ENCODE results near the gene SLC16A3.

The SLC16A3 gene

DNA sequence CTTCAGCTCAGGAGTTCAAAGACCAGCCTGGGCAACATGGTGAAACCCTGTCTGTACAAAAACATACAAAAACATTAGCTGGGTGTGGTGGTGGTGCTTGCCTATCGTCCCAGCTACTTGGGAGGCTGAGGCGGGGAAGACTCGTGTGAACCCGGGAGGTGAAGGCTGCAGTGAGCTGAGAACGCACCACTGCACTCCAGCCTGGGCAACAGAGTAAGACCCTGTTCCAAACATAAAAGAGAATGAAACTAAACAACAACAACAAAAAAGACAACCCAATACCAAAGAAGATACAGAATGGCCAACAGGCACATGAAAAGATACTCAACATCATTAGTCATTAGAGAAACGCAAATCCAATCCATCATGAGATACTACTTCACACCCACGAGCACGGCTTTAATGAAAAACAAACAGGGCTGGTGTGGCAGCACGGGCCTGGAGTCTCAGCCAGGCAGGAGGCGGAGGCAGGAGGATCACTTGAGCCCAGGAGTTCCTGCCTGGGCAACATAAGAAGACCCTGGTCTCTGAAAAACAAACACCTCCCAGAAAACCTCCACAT is 7.4 kb upstream of the SLC16A3 start:
- no peak for FAIRE-seq
- DNase-seq (ENCODE audit: insufficient read length, low spot score), result no peak

DNA sequence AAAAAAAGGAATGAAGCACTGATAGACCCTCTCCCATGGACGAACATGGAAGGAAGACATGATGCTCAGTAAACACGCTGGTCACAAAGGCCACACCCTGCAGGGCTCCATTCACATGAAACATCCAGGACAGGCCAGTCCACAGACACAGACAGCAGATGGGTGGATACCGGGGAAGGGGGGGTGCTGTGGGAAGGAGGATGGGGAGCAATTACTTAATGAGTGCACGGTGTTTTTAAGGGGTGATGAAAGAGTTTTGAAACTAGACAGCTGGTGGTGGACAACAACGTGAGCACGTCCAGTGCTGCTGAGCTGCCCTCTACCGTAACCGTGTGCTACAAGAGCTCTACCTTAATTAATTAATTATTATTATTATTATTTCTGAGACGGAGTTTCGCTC is 6.0 kb upstream of the SLC16A3 start:
- no peak for DNase-seq (ENCODE audit: insufficient read length, low spot score)
- no peak for FAIRE-seq

DNA sequence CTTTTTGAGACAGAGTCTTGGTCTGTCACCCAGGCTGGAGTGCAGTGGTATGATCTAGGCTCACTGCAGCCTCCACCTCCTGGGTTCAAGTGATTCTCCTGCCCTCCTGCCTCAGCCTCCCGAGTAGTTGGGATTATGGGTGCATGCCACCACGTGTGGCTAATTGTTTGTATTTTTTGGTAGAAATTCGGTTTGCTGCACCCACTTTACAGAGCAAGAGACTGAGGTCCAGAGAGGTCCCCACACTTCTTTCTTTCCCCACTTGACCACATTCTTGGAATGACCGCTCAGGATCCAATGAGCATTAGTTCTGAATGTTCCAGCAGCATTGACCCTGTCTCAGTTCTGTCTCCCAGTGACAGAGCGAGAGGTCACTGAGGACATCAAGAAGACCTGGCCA is 5.3 kb upstream of the SLC16A3 start:
- DNase-seq (ENCODE audit: insufficient read length, low spot score) (no peak), FAIRE-seq (no peak)

DNA sequence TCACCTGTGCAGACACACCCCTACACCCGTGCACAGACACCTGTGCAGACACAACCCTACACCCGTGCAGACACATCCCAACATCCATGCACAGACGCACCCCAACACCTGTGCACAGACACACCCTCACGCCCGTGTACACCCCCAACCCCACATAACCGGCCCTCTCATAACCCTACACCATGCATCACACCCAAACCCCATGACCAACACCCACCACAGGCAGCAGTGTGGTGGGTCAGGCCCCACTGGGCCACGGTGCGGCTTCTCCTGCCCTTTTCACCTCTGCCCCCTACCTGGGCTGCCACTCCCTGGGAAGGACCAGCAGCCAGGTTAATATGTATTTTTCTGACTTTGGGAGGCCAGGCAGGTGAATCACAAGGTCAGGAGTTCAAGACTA is 4.2 kb upstream of the SLC16A3 start:
- FAIRE-seq, result no peak
- no peak for DNase-seq (ENCODE audit: insufficient read length, low spot score)

DNA sequence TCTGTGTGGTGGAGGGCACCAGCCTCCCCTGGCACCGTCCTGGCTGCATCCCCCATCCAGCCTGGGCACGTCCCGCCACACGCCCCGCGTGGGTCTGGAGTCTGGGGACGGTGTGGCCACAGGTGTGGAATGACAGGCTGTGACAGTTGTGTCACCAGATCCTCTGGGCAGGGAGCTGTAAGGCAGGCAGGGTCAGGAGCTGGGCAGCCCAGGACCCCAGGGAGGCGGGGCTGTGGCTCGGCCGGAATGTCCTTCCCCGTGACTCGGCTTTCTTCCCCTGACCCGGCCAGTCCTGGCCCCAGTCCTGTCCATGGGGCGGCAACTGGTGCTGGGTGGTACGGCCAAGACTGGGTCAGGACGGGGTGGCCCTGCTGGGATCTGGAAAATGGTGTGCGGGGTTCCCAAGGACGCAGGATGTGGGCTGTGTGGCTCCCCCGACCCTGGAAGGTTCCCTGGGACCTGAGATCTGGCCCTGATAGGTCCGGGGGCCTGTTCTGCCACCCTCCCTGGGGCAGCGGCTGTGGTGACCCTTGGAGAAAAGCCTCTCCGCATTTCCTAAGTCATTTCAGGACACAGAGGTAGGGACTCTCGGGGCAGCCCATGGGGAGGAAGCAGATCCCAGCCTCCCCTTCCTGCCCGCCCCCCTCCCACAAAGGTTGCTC is 3.3 kb upstream of the SLC16A3 start:
- DNase-seq (ENCODE audit: insufficient read length, low spot score), result no peak
- FAIRE-seq, result no peak

DNA sequence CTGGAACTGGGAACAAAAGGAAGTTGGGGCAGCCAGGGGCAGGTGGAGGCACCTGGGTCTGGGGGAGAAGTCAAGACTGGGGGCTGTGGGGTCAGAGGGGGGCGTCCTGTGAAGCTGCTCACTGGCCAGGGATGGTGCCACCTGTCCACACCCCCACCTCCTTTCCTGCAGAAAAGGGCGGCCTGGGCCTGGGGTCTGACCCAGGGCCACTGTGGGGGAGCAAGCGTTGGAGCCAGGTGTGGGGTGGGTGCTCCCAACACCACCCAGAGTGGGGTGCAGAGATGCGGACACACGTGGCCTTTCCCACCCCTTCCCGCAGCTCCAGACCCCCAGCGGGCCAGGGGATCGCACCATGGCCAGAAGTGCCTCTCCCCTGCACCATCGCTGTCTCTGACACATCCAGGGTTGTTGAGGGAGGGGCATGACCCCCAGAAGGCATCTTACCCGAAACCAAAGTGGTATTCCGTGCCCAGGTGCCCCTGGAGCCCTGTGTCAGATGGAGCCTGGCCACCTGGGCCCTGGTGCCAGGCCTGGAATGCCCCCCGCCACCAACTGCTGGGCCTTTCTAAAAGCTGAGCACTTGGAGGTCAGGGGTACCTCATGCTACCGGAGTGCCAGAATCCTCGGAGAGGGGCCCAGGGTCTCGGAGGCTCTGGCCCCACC is 2.6 kb upstream of the SLC16A3 start:
- FAIRE-seq (no peak), DNase-seq (ENCODE audit: insufficient read length, low spot score) (no peak)

DNA sequence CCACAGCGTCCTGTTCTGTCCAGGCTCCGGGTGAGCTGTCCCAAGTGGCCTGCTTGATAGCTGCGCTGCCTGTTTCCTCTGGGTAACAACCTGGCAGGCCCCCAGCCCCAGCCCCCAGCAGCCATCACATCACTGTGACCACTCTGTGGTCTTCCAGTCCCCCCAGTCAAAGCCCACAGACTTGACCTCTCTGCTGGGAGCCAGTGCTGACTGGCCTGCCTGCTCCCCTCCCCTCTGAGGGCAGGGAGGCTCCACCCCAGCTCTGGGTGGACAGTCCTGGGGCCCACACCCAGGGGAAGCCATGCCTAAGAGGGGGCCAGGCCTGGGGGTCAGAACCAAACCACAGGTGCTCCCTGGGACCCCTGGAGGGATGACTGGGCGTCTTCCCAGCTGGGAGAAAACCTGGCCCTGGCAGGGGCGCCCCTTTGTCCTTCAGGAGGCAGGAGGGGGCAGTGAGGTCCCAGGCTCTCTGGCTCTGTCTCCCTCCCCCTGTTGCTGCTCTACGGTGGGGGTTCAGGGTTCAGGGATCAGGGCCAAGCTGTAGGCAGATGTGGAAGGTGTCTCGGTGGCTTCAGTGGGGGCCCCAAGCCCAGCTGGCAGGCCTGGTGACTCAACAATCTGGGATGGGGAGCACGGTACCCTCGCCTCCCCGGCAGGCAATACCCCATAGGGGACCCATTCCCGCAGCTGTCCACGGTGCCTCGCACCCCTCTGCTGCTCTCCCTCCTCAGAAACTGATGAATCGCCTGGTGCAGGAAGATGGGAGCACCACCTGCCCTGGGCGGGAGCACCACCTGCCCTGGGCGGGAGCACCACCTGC is 1.8 kb upstream of the SLC16A3 start:
- DNase-seq (ENCODE audit: insufficient read length, low spot score) (no peak), FAIRE-seq (no peak)

DNA sequence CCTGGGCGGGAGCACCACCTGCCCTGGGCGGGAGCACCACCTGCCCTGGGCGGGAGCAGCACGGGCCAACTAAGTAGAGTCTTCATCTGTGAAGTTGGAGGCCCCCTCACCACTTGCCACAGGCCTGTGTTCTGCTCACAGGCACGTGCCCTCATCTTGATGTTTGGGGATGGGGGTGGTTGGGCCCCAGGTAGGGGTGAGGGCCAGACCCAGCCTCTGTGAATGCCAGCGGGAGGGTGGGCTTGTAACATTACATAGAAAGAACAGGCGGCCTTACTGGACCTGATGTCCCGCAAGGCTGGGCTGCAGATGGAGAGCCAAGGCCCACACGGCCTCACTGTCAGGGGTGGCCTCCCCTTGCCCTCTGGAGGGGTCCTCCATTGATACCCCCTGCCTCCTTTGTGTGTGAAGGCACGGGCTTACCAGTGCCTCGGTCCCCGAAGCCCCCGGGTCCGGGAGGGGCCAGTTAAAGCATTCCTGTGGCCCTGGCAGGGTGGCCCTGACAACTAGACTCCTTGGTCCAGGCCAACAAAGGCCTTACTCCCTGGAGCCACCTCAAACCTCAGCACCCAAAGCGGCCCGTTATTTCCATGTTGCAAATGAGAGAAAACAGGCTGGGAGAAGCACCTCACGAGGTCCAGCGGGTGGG is 1.1 kb upstream of the SLC16A3 start:
- DNase-seq (ENCODE audit: insufficient read length, low spot score) (no peak), FAIRE-seq (no peak)

DNA sequence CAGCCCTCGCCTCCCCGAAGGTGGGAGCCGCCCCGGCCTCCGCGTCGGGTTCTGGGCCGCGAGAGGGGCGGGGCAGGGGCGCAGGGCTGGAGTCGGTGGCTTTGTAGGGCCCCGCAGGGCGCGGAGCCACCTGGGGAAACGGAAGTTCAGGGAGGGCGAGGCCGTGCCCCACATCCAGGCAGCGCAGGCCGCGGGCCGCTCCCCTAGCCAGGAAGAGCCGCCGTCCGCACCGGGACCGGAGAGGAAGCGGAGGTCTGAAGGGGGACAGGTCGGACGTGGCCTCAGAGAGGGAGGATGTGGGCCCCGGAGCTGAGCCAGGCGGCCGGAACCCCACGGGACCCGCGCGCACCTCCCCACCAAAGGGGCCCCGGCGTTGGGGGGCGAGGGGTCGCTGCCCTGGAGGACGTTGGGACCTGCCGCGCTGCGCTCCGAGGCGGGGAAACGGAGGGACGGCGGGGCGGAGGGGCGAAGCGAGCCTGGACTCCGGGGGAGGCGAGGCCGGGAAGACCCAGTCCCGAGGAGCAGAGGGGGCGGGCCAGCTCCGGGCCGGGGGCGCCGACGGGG is 482 bp upstream of the SLC16A3 start:
- DNase-seq (ENCODE audit: insufficient read length, low spot score), result peak; percentile 93
- peak; percentile 82 for FAIRE-seq

DNA sequence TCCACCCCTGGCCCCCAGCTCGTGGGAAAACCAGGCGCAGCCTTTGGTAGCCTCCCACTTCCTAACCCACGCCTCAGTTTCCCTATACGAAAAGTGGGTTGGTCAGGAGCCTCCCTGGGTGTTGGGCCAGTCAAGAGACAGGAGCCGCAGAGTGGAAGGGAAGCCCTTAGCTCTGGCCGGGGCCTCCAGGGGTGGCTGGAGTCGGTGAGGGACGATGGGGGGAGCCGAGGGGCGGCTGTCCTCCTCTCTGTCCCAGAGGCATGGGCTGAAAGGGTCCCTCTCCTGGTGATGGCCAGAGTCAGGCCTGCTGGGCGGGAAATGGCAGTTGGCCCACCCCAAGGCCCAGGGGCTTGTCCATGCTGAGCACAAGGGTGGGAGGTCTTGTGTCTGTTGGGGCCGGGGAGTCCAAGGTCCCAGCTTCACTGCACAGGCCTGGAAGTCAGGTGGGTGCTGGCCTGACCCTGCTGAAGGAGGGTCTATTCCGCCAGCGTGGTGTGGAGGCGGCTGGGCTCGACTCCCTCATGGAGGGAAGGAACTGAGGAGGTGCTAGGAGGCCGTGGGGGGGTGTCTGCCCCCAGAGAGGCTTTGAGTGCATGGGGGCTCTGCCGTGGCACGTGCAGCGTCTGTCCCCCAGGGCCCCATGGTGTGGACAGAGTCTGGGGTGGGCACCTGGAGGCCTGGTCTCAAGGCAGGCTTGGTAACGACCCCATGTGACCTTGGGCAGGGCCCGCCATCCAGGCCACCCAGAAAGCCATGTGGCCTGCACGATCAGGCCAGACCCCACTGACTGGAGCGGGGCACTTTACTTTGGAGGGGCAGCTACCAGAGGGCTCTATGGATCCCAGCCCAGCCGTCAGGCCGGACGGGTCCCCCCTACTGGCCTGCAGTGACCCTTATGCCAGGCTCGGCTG is 1.1 kb downstream of the SLC16A3 start:
- FAIRE-seq (no peak), DNase-seq (ENCODE audit: insufficient read length, low spot score) (no peak)

DNA sequence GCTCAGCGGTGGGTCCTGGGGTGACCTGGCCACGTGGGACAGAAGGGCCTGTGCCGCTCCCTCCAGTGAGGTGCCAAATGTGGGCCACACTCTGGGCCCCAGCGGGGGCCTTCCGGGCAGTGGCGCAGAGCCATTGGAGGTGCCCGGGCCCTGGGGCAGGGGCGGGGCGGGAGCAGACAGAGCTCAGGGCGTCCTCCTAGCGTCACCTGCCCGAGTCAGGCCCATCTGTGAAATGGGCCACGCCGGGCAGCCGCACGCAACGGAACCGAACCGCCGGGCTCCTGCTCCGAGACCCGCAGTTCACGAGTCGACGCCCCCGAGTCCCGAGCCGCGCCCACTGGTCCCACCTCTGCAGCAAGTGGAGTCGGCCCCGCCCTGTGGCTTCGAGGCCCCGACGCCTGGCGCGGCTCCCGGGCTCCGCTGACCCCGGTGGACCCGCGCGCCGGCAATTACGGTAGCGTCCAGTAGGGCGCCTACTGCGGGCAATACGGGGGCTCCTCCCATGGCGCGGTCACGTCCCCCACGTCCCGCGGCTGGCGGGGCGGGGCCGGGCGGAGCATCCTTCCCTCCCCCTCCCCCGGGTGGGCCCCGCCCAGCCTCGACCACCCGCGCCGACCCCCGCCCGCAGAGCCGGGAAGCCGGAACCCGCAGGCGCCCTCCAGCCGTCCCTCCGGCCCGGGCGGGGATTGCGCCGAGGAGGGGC is 1.9 kb downstream of the SLC16A3 start:
- peak; percentile 44 for FAIRE-seq
- peak; percentile 90 for DNase-seq (ENCODE audit: insufficient read length, low spot score)

DNA sequence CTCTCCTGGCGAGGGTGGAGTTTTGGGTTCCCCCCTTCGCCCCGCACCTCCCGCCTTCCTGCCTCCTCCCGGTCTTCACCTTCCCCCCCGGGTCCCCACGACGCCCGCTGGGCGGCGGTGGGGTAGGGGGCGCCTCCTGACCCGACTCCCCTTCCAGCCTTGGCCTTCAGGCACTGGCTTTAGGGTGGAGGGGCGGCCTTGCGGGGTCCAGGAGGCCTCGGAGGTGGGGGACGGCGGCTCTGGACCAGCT is 2.4 kb downstream of the SLC16A3 start:
- FAIRE-seq (no peak), DNase-seq (ENCODE audit: insufficient read length, low spot score) (peak; percentile 73)

DNA sequence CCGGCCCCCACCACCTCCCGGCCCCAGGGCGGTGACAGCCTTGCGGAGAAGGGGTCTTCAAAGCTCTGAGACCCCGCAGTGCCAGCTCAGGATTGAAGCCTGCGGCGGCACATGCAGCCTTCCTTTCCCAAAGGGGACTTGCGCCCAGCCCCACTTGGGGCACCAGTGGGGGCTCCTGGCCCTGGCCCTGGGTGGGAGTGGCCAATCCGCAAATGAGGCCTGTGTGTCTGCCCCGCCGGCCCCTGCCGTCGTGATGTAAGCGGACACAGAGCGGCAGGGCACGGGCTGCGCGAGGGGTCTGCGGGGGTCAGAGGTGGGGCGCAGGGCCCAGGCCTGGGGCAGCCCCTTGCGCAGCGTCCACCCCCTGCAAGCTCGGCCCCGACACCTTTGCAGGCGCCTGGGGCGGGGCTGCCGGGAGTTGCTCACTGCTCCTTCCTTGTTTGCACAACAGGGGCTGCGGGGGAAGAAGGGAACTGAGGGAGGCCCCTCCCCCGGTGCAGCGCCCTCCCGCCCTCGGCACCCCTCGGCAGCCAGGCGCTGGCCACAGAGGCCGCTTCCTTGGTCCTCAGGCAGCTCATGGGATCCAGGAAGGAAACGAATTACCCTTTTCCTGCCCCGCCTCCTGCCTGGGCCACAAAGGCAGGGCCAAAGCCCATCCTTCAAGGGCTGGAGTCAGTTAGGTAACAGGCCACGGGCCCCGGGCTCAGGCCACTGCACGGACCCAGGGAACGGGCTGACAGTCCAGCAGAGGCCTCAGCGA is 2.9 kb downstream of the SLC16A3 start:
- DNase-seq (ENCODE audit: insufficient read length, low spot score) (no peak), FAIRE-seq (peak; percentile 40)

DNA sequence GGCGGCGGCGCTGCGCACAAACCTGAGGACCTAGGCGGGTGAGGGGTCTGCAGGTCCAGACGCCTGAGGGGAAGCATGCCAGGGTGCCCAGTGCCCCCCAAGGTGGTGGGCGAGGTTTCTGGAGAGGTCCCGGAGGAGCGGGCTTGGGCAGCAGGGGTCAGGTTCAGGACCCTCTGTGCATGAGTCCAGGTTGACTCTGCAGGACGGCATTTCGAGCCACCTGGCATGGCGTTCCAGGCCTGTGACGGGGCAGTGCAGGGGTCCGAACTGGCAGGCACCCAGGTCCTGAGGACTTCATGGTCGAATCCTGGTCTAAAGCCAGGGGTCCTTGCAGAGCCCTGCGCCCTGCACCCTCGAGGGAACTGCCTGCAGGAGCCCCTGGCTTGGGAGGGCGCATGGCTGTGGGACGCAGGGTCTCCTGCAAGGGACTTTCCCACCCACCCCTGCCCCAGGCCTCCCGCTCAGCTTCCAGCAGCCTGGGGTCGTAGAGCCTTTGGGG is 3.5 kb downstream of the SLC16A3 start:
- FAIRE-seq, result no peak
- no peak for DNase-seq (ENCODE audit: insufficient read length, low spot score)

DNA sequence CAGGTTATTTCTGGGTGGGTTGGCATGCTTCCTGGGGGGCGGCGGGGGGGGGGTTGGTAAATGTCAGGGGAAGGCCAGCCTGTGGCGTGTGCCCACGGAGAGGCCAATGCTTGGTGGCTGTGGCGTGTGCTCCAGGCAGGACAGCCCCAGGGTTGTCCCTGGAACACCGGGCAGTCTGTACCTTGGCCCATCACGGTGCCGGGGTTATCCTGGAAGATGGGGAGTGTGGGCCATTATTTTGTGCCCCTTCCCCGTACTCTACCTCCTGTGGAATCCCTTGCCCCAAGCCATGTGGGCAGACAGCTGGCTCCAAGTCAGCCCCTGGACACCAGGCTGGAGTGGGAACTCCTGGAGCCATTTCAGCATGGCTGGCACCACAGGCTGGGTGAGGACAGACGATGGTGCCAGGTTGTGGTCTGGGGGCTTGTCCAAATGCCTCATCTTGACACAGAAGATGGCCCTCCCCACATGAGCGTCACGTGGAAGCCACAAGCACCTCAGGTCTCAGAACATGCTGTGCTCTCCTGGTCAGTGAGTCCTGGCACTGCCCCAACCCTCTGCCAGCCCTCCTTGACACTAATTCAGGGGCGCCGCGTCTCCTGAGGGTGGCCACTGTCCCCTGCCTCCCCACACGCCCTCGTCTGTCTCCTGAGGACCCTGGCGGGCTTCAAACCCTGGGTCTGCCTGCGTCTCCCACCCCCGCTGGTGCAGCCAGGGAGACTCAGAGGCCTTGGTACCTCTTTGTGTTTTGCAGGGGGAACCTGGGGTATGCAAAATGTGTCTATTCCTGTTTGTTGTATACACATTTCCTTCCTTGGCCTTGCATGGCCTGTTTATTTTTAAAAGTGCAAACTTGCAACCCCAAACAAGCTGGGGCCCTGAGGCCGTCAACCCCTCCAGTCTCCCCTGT is 4.3 kb downstream of the SLC16A3 start:
- no peak for FAIRE-seq
- DNase-seq (ENCODE audit: insufficient read length, low spot score), result no peak

DNA sequence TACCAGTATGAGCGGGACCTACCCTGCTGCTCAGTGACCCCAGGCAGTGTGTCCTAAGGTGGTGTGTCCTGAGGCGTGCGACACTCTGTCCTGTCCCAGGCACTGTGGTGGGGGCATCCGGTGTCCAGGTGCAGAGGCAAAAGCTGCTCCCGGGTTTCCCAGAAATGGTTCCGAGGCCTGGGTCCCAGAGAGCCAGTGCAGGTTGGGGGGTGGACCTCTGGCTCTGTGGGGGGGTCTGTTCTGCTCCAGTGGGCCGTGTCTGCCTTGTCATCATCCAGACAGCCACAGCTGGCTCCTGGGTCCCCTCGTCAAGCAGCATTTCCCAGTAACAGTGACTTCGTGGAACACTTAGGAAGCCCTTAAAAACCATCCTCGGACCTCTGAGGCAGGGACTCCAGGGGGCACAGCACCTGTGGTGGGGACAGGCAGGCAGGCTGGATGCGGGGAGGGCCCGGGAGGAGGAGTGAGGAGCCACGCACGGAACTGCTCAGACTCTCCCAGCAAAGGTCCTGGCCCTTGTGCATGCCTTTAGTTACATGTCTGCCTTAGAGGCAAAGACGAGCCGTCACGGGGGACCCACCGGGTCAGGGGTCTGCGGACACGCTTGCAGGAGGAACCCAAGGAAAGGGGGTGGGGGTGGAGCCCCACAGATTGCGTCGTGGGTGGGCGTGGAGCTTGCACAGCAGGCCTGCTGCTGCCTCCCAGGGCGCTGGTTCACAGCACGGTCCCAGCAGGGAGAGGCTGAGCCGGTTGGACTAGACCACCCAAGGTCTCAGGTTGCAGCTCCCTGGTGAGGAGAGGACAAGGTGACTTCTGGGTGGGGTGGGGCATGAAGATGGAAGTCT is 5.6 kb downstream of the SLC16A3 start:
- DNase-seq (ENCODE audit: insufficient read length, low spot score) (no peak), FAIRE-seq (no peak)
